ENCODE results near the gene PRPH2. TPM values are rescaled to one million over a fixed set of nuclear protein-coding genes. Genes with fewer than 3 reads are reported as not detected.

PRPH2 gene
- polyA plus RNA-seq, 3 donors = 0.05 TPM; not detected in 2

- intact Hi-C loops (cut with micrococcal nuclease) = no loop called here
- no CpG with 5 or more reads among the region's 2 CpGs for WGBS (ENCODE audit: insufficient coverage)
- Histone ChIP-seq H3K4me2 (replicated peaks; ENCODE audit: extremely low read depth, low read length, poor library complexity, severe bottlenecking) (no peak overlapping the region), H3K9me3 (replicated peaks in 1 of 2; ENCODE audit: control insufficient read depth in 1 of 2, insufficient read depth in 1 of 2, low read length in 2 of 2) (no peaks in the 10 kb centered on the region), H3K27ac (ENCODE audit: low read depth in 1 of 2, low read length in 2 of 2) (no peak overlapping the region), H3K79me2 (ENCODE audit: insufficient read depth, low read length) (no peaks in the 10 kb centered on the region), H3K4me3 (replicated peaks in 1 of 3; ENCODE audit: low read depth in 2 of 3, low read length in 3 of 3) (no peak overlapping the region), H3K27me3 (ENCODE audit: control insufficient read depth in 2 of 2, insufficient read depth in 2 of 2, low read length in 2 of 2) (no peaks in the 10 kb centered on the region), H4K20me1 (ENCODE audit: insufficient read depth, low read length) (no peaks in the 10 kb centered on the region), H3K4me1 (ENCODE audit: control insufficient read depth in 1 of 2, insufficient read depth in 2 of 2, low read length in 2 of 2) (no peaks in the 10 kb centered on the region), H3K9ac (ENCODE audit: insufficient read depth, low read length, poor library complexity, severe bottlenecking) (no peak overlapping the region), H3K36me3 (replicated peaks in 1 of 2; ENCODE audit: control insufficient read depth in 1 of 2, insufficient read depth in 2 of 2, low read length in 2 of 2) (no peaks in the 10 kb centered on the region), H2AFZ (ENCODE audit: insufficient read depth, low read depth, low read length, poor library complexity, severe bottlenecking) (no peak overlapping the region)
- no peaks in the 10 kb centered on the region for H3K36me3 Mint-ChIP-seq
- H3K27ac Mint-ChIP-seq = no peak overlapping the region
- DNase-seq = no peak
- peaks cover 1 to 10% (median 6%) of the 10 kb centered on the region in 3 donors for H3K27me3 Mint-ChIP-seq (ENCODE audit: low read depth in 3 of 3)
- TF ChIP-seq CTCF (IDR thresholded peaks at IDR 0.05) = no peak
- H3K9me3 Mint-ChIP-seq = no peaks in the 10 kb centered on the region
- no peak overlapping the region for H3K4me3 Mint-ChIP-seq
- H3K4me1 Mint-ChIP-seq = peaks cover 2% of the 10 kb centered on the region
Observed at GRCh38 chr6:42702200-42702599, 20.2 kb downstream of the PRPH2 start.

GRCh38 chr6:42698217-42698616 lies 24.2 kb downstream of the PRPH2 start:
- Histone ChIP-seq H3K27ac (ENCODE audit: low read depth in 1 of 2, low read length in 2 of 2) (no peak overlapping the region), H2AFZ (ENCODE audit: insufficient read depth, low read depth, low read length, poor library complexity, severe bottlenecking) (no peak overlapping the region), H3K9me3 (replicated peaks in 1 of 2; ENCODE audit: control insufficient read depth in 1 of 2, insufficient read depth in 1 of 2, low read length in 2 of 2) (no peaks in the 10 kb centered on the region), H4K20me1 (ENCODE audit: insufficient read depth, low read length) (no peaks in the 10 kb centered on the region), H3K36me3 (replicated peaks in 1 of 2; ENCODE audit: control insufficient read depth in 1 of 2, insufficient read depth in 2 of 2, low read length in 2 of 2) (peaks cover 13 to 21% of the 10 kb centered on the region in 2 donors), H3K4me2 (replicated peaks; ENCODE audit: extremely low read depth, low read length, poor library complexity, severe bottlenecking) (no peak overlapping the region), H3K4me1 (ENCODE audit: control insufficient read depth in 1 of 2, insufficient read depth in 2 of 2, low read length in 2 of 2) (no peaks in the 10 kb centered on the region), H3K4me3 (replicated peaks in 1 of 3; ENCODE audit: low read depth in 2 of 3, low read length in 3 of 3) (no peak overlapping the region), H3K27me3 (ENCODE audit: control insufficient read depth in 2 of 2, insufficient read depth in 2 of 2, low read length in 2 of 2) (no peaks in the 10 kb centered on the region), H3K9ac (ENCODE audit: insufficient read depth, low read length, poor library complexity, severe bottlenecking) (no peak overlapping the region), H3K79me2 (ENCODE audit: insufficient read depth, low read length) (no peaks in the 10 kb centered on the region)
- 89% methylated on average over 8 of the region's 13 CpGs for WGBS (ENCODE audit: insufficient coverage)
- no peaks in the 10 kb centered on the region for H3K4me1 Mint-ChIP-seq
- no peaks in the 10 kb centered on the region for H3K9me3 Mint-ChIP-seq
- DNase-seq = no peak
- H3K36me3 Mint-ChIP-seq = peaks cover 17 to 19% of the 10 kb centered on the region in 2 donors
- H3K27me3 Mint-ChIP-seq (ENCODE audit: low read depth in 3 of 3) = peaks cover 0 to 4% (median 2%) of the 10 kb centered on the region in 3 donors
- TF ChIP-seq CTCF (IDR thresholded peaks at IDR 0.05) = no peak
- H3K4me3 Mint-ChIP-seq = no peak overlapping the region
- intact Hi-C loops (cut with micrococcal nuclease) = no loop called here
- H3K27ac Mint-ChIP-seq = peak overlapping the region in 2 of 7 donors; percentile 30 to 43
